Endothelial cell of umbilical vein (primary cell): ENCODE measurements around the gene PLXNB1. TPM values are rescaled to one million over a fixed set of nuclear protein-coding genes. Genes with fewer than 3 reads are reported as not detected.
A peak's percentile ranks its signal among the peaks of the same experiment; 100 is the strongest.

Experiments used
- BruUV-seq: library from RNA; stranded (reverse); fragments of 400-500 nt; replicated peaks from 2 replicates; lab custom pipeline; 2021; lab: Mats Ljungman, UMichigan
- CTCF ChIA-PET: fragments of 300-600, 350-600 bp; sonication (Branson Sonifier 250); formaldehyde crosslinking; loops from one replicate; lab custom pipeline; 2021; ENCODE audit warnings: antibody characterized with exemption, inconsistent platforms; lab: Charles Lee
- POLR2A ChIA-PET: fragments of 300-600, 350-600 bp; sonication (Branson Sonifier 250); formaldehyde crosslinking; loops from one replicate; lab custom pipeline; 2021; ENCODE audit warnings: antibody characterized with exemption, inconsistent platforms; lab: Charles Lee
- DNase-seq: peaks from one replicate; pipeline ENCODE4 v3.0.0-alpha.2; 2011; ENCODE audit warnings: low read depth, low spot score
- FAIRE-seq: peaks from 2 replicates; lab custom pipeline; 2011; peaks lifted over from hg19 to GRCh38; lab: Jason Lieb, UNC
- H2AFZ ChIP-seq: 2 replicates; pipeline ENCODE4 v1.6.0; 2012; ENCODE audit warnings: low read depth, low read length, control low read depth, inconsistent platforms
- H3K27ac ChIP-seq: 2 replicates; pipeline ENCODE4 v1.5.1; 2011; ENCODE audit warnings: low read depth, mild to moderate bottlenecking, control low read depth, low read length, moderate library complexity; ENCODE audit not compliant: insufficient read depth
- H3K27me3 ChIP-seq, 2 experiments: 2 replicates each; pipeline versions ENCODE4 v1.6.0 to v1.6.1; 2011; ENCODE audit warnings: low read length in 2 of 2, mixed read lengths in 1 of 2; ENCODE audit not compliant: control insufficient read depth in 2 of 2, insufficient read depth in 2 of 2
- H3K36me3 ChIP-seq, 2 experiments: 2 replicates in 1 of 2; 3 replicates in 1 of 2; pipeline ENCODE4 v1.5.1; 2011; ENCODE audit warnings: low read length in 2 of 2, mild to moderate bottlenecking in 1 of 2, moderate library complexity in 1 of 2; ENCODE audit not compliant: control insufficient read depth in 2 of 2, insufficient read depth in 2 of 2; ENCODE audit errors: extremely low read depth in 1 of 2
- H3K4me1 ChIP-seq: 3 replicates; pipeline ENCODE4 v1.5.1; 2011; ENCODE audit warnings: mild to moderate bottlenecking, low read length; ENCODE audit not compliant: control insufficient read depth, insufficient read depth; ENCODE audit errors: extremely low read depth
- H3K4me2 ChIP-seq: 2 replicates; pipeline ENCODE4 v1.6.1; 2011; ENCODE audit warnings: low read length, control low read depth, mixed read lengths; ENCODE audit not compliant: insufficient read depth
- H3K4me3 ChIP-seq, 3 experiments: fragments of 200-600 bp in 1 of 3; sonication (generic), shearing (Covaris generic) in 1 of 3; replicated peaks in 1 of 3; 2 replicates each; pipeline ENCODE4 v1.5.1; 2011 to 2016; ENCODE audit warnings: control low read depth in 3 of 3, low read length in 3 of 3, mild to moderate bottlenecking in 2 of 3, inconsistent platforms in 1 of 3, low read depth in 1 of 3, moderate library complexity in 1 of 3; ENCODE audit not compliant: insufficient read depth in 1 of 3
- H3K79me2 ChIP-seq: 2 replicates; pipeline ENCODE4 v1.6.0; 2012; ENCODE audit warnings: low read length, inconsistent platforms; ENCODE audit not compliant: control insufficient read depth, insufficient read depth
- H3K9ac ChIP-seq: replicated peaks from 2 replicates; pipeline ENCODE3; 2011; ENCODE audit warnings: low read length, control low read depth; ENCODE audit not compliant: insufficient read depth; ENCODE audit errors: extremely low read depth
- H3K9me1 ChIP-seq: replicated peaks from 3 replicates; pipeline ENCODE4 v1.6.0; 2011; ENCODE audit warnings: mild to moderate bottlenecking, low read length; ENCODE audit not compliant: control insufficient read depth, insufficient read depth; ENCODE audit errors: extremely low read depth
- H3K9me3 ChIP-seq: replicated peaks from 2 replicates; pipeline ENCODE4 v1.5.1; 2012; ENCODE audit warnings: low read length, inconsistent platforms; ENCODE audit not compliant: control insufficient read depth, insufficient read depth
- H4K20me1 ChIP-seq: replicated peaks from 2 replicates; pipeline ENCODE3; 2011; ENCODE audit warnings: mild to moderate bottlenecking, low read length; ENCODE audit not compliant: control insufficient read depth, insufficient read depth; ENCODE audit errors: extremely low read depth
- EZH2 ChIP-seq: IDR thresholded peaks from 2 replicates; pipeline ENCODE4 v1.6.1; 2012; ENCODE audit warnings: borderline replicate concordance, low read depth, mild to moderate bottlenecking, moderate library complexity, low read length, inconsistent platforms; ENCODE audit not compliant: severe bottlenecking
- FOS ChIP-seq: IDR thresholded peaks from 2 replicates; pipeline ENCODE4 v1.6.1; 2011; ENCODE audit warnings: mild to moderate bottlenecking, low read length, moderate library complexity, borderline replicate concordance; ENCODE audit not compliant: insufficient read depth
- GATA2 ChIP-seq: IDR thresholded peaks from 2 replicates; pipeline ENCODE4 v1.7.0; 2011; ENCODE audit warnings: low read depth, mild to moderate bottlenecking, moderate library complexity, mixed read lengths, low read length; ENCODE audit not compliant: insufficient read length, insufficient read depth
- JUN ChIP-seq: IDR thresholded peaks from 2 replicates; pipeline ENCODE4 v1.6.1; 2011; ENCODE audit warnings: borderline replicate concordance, low read depth; ENCODE audit not compliant: insufficient read length, insufficient read depth
- MYC ChIP-seq: IDR thresholded peaks from one replicate; pipeline ENCODE4 v1.6.1; 2011; ENCODE audit warnings: mild to moderate bottlenecking, low read depth, low read length
- POLR2A ChIP-seq: IDR thresholded peaks from 2 replicates; pipeline ENCODE4 v1.6.1; 2012; ENCODE audit warnings: low read depth, mild to moderate bottlenecking, control low read depth, low read length
- POLR2AphosphoS5 ChIP-seq: IDR thresholded peaks from 2 replicates; pipeline ENCODE4 v1.6.1; 2012; ENCODE audit warnings: low read depth, mild to moderate bottlenecking, control low read depth, low read length, moderate library complexity; ENCODE audit not compliant: insufficient read depth
- dilution Hi-C: fragments of 300-500 bp; cut with MboI; formaldehyde crosslinking; loops from one replicate; pipeline ENCODE4 v1.15.0; 2019; ENCODE audit warnings: low sequenced_read_pairs; ENCODE audit not compliant: extremely low pct_ligation_motif_present
- intact Hi-C: fragments of 100-400 bp; cut with micrococcal nuclease; formaldehyde crosslinking; loops from one replicate; pipeline ENCODE4 v1.10.0; 2022
- polyA plus RNA-seq, 4 experiments: library from polyadenylated mRNA; depleted of rRNA in 3 of 4; stranded (reverse) in 3 of 4; unstranded in 1 of 4; fragments of >200 nt; gene quantifications; 2 replicates each; pipeline versions ENCODE4 v1.2.1 to v1.2.3, GENCODE V29; 2011 to 2012; ENCODE audit warnings: missing spikeins in 1 of 4
- total RNA-seq: library from RNA; stranded (reverse); gene quantifications from 2 replicates; pipeline ENCODE4 v1.2.3, GENCODE V29; 2021
- TF ChIP-seq, protein P1 (sequence below), 2 donors: IDR thresholded peaks; 1 replicate in 1 of 2; 2 replicates in 1 of 2; pipeline ENCODE4 v1.5.1; 2011; ENCODE audit warnings: low read length in 2 of 2, mild to moderate bottlenecking in 2 of 2, moderate library complexity in 2 of 2, control low read depth in 1 of 2, inconsistent platforms in 1 of 2, low read depth in 1 of 2; ENCODE audit not compliant: insufficient read depth in 1 of 2; ENCODE audit errors: extremely low read depth in 1 of 2
- TF ChIP-seq, protein P2 (sequence below): IDR thresholded peaks from 2 replicates; pipeline ENCODE4 v1.6.1; 2011; ENCODE audit not compliant: insufficient read depth, insufficient read length

PLXNB1 gene
- total and polyA plus RNA-seq, 2 donors (not counting 3 experiments of a cell fraction or from before 2014, with no cell fraction given), result 43.1 to 45.2 TPM

DNA sequence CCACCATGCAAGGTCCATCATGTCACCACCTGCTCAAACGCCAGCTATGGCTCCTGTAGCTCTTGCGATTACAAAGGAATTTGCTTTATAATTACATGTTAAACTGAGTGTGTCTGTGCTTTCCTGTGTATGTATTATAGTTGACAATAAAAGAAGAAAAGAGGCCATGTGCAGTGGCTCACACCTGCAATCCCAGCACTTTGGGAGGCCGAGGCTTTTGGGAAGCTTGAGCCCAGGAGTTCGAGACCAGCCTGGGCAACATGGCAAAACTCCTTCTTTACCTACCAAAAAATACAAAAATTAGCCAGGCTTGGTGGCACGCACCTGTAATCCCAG is 43.7 kb upstream of the PLXNB1 start:
- intact Hi-C loops, result loop anchor here (1.0 kb wide), 3 partner anchors 8 to 73 kb away; no protein-coding TSS in a partner anchor
- dilution Hi-C loops, result no loop called here

More for the DNA sequence above, 43.7 kb upstream of the PLXNB1 start:
- Histone ChIP-seq H3K9ac (no peak overlapping the region), H3K9me3 (no peaks in the 10 kb centered on the region), H3K27ac (peak overlapping the region; percentile 95), H2AFZ (peak overlapping the region; percentile 66), H3K27me3 (no peaks in the 10 kb centered on the region), H3K4me1 (peaks cover 10% of the 10 kb centered on the region), H3K9me1 (no peaks in the 10 kb centered on the region), H4K20me1 (no peaks in the 10 kb centered on the region), H3K4me2 (peak overlapping the region; percentile 14), H3K36me3 (peaks cover 0 to 26% of the 10 kb centered on the region in 2 experiments), H3K4me3 (no peak overlapping the region), H3K79me2 (peaks cover 38% of the 10 kb centered on the region)
- FAIRE-seq (no peak), DNase-seq (no peak)
- POLR2A ChIA-PET, result interaction anchor here (0.6 to 0.7 kb wide), 3 partner anchors 26 to 45 kb away, joined by 4 to 8 read pairs (median 4); no protein-coding TSS in a partner anchor
- no peak for TF ChIP-seq GATA2
- TF ChIP-seq MYC, result no peak
- TF ChIP-seq EZH2, result no peak
- TF ChIP-seq, protein P1, sequence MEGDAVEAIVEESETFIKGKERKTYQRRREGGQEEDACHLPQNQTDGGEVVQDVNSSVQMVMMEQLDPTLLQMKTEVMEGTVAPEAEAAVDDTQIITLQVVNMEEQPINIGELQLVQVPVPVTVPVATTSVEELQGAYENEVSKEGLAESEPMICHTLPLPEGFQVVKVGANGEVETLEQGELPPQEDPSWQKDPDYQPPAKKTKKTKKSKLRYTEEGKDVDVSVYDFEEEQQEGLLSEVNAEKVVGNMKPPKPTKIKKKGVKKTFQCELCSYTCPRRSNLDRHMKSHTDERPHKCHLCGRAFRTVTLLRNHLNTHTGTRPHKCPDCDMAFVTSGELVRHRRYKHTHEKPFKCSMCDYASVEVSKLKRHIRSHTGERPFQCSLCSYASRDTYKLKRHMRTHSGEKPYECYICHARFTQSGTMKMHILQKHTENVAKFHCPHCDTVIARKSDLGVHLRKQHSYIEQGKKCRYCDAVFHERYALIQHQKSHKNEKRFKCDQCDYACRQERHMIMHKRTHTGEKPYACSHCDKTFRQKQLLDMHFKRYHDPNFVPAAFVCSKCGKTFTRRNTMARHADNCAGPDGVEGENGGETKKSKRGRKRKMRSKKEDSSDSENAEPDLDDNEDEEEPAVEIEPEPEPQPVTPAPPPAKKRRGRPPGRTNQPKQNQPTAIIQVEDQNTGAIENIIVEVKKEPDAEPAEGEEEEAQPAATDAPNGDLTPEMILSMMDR (IDR thresholded peaks at IDR 0.05; ENCODE audit: extremely low read depth in 1 of 2, insufficient read depth in 1 of 2, low read depth in 1 of 2, low read length in 2 of 2), result no peak
- TF ChIP-seq FOS, result no peak
- TF ChIP-seq POLR2A, result no peak
- TF ChIP-seq, protein P2, sequence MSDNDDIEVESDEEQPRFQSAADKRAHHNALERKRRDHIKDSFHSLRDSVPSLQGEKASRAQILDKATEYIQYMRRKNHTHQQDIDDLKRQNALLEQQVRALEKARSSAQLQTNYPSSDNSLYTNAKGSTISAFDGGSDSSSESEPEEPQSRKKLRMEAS, result no peak
- no peak for TF ChIP-seq JUN
- no peak for TF ChIP-seq POLR2AphosphoS5
- no TSS peak for BruUV-seq
- CTCF ChIA-PET, result interaction anchor here (1.0 to 3.9 kb wide), 9 partner anchors 9 to 76 kb away, joined by 3 to 26 read pairs (median 10); partner anchors contain the start of genes CCDC51 and TMA7
